Amygdala (tissue), 56 donors: ENCODE measurements around the gene ZNF554.

Experiments used
- DNase-seq, 56 donors: peaks; one replicate each; lab custom pipeline; 2025; lab: John Stamatoyannopoulos, UW

The ZNF554 gene

GRCh38 chr19:2820112-2820702 is 539 bp downstream of the ZNF554 start:
- DNase-seq, result peak in 3 of 56 donors; percentile 29 to 43 (median 33)

- DNase-seq, result no peak
These were observed 3.2 kb downstream of the ZNF554 start for GRCh38 chr19:2822846-2823245.

GRCh38 chr19:2823646-2824045 is 4.0 kb downstream of the ZNF554 start:
- DNase-seq, result no peak

- DNase-seq, result no peak
These were observed 4.5 kb downstream of the ZNF554 start for GRCh38 chr19:2824129-2824528.

DNA sequence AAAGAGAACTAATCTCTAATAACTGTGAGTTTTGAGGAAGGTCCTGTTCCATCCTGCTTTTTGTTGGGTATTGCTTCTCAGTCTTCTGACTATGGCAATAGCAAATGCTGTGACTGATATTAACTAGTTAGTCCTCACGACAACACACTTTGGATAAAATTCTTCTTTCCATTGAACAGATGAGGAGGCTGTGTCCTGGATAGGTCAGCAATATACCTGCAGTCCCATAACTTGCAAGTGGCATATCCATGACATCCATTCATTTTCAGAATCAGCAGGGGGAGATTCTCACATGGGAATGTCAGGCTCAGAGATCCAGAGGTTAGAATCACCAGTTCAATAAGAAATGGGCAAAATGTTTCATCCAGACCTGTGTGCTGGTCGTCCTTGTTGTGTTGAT is 7.4 kb downstream of the ZNF554 start:
- no peak for DNase-seq

DNA sequence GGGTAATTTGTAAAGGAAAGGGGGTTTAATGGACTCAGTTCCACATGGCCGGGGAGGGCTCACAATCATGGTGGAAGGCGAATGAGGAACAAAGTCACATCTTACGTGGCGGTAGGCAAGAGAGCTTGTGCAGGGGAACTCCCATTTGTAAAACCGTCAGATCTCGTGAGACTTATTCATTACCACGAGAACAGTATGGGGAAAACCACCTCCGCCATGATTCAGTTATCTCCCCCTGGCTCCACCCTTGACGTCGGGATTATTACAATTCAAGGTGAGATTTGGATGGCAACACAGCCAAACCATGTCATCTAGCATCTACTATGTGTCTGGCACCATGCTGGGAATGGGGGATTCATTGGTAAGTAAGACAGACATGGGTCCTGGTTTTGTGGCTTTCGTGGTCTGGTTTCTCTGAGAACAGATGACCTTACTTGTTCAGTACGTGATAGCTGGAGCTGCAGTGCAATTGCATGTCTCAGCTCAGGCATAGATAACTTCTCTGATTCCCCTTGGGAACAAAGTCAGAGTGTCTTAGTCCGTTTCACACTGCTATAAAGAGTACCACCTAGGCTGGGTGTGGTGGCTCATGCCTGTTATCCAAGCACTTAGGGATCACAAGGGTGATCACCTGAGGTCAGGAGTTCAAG is 8.3 kb downstream of the ZNF554 start:
- no peak for DNase-seq

DNA sequence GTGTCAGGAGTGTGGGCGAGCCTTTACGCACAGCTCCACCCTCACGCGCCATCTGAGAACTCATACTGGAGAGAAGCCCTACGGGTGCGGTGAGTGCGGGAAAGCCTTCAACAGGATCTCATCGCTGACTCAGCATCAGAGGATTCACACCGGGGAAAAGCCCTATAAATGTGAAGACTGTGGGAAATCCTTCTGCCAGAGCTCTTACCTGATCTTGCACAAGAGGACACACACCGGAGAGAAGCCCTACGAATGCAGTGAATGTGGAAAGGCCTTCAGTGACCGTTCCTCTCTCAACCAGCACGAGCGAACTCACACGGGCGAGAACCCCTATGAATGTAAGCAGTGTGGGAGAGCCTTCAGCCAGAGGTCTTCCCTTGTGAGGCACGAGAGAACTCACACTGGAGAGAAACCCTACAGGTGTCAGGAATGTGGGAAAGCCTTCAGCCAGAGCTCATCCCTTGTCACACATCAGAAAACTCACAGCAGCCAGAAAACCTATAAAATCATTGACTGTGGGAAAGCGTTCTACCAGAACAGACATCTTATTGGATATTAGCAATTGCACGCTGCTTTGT is 14.7 kb downstream of the ZNF554 start:
- no peak for DNase-seq

GRCh38 chr19:2837430-2837829 is 17.8 kb downstream of the ZNF554 start:
- no peak for DNase-seq

GRCh38 chr19:2840794-2841791 is 21.4 kb downstream of the ZNF554 start, which contains the start of gene ZNF555:
ZNF555 (plus strand) TSS chr19:2841475; CDS start chr19:2841573, 98 bp downstream.
- peak; percentile 94 to 100 (median 99) for DNase-seq

DNA sequence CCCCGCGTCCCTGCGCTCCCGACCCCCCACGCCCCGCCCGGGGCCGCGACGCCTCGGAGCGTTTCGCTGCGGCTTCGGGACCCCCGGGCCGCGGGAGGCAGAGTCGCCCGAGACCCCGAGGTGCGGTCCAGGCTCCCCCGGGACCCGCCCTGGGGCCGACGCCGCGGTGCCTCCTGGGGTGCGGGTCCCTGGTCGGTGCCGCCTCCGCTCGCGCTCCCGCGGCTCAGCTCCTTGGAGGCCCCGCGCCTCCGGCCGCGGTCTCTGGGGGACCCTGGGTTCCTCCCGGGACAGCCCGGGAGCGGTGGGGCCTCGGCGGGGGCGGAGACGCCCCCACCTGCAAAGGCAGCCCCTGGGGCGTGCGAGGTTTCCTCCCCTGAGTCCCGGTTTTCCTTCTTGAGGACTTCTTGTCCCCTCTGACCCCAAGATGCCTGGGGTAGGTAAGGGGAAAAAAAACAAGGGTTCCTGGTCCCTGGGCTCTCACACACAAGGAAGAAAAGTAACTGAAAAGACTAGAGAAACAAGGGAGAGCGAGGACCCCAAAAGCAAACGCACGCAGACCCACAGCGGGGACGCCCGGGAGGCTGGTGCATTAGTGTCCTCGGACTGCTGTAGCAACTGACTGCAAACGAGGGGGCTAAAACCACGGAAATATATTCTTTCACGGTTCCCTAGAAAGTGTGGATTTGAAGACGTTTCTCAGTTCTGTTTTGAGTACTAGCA is 22.3 kb downstream of the ZNF554 start:
- no peak for DNase-seq

- no peak for DNase-seq
These were observed 25.4 kb downstream of the ZNF554 start for GRCh38 chr19:2845107-2845506.

- DNase-seq, result no peak
These were observed 26.7 kb downstream of the ZNF554 start for GRCh38 chr19:2846180-2846894.

DNA sequence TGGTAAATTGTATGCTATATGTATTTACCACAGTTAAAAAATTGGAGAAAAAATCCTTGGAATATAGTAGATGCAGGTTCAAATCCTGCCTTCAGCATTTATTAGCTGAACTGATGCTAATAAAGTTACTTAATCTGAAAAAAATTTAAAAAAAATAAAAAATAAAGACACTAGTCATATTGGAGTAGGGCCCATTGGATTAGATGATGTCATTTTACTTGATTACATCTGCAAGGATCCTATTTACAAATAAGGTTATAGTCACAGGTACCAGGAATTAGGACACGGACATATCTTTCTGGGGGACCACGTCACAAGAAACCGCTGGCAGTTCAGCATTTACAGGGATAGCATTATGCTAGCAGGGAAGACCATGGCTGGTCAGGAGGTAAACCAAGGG is 27.8 kb downstream of the ZNF554 start:
- no peak for DNase-seq

DNA sequence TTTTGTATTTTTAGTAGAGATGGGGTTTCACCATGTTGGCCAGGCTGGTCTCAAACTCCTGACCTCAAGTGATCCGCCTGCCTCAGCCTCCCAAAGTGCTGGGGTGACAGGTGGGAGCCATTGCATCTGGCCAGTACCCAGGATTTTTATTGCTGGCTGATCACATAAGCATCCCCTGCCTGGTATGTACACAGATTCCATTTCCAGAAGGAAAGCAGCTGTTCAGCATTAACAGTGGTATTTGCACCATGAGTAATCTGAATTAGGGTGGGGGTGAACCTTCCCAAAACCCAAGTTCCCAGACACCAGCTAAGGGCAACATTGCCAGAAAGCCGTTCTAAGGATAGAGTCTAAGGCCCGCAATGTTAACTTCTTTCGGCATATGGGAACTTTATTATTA is 28.9 kb downstream of the ZNF554 start:
- DNase-seq, result no peak

DNA sequence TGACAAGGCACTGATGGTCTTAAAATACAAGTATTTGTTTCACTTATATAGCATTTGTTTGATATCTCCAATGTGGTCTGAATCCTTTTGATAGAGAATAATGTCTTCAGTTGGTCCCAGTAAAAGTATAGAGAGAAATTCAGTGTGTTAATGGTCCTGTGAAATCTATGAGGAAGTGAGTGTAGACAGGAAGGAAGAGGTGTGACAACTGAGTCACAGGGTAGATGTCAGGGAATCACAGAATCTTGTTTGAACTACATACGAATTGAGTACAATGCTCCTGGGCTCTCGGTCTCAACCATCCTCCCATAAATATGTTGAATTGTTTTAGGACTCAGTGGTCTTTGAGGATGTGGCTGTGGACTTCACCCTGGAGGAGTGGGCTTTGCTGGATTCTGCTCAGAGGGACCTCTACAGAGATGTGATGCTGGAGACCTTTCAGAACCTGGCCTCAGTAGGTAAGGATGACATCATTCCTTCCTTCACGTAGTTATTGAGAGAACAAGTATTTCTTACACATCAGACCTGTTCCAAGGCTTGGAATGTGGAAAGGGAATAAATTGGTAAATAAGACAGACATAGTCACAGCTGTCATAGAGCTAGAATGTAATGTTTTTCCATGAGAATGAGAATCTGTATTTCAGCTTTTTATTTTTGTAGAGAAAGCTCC is 30.7 kb downstream of the ZNF554 start:
- no peak for DNase-seq

- DNase-seq, result no peak
These were observed 32.9 kb downstream of the ZNF554 start for GRCh38 chr19:2852598-2852997.

DNA sequence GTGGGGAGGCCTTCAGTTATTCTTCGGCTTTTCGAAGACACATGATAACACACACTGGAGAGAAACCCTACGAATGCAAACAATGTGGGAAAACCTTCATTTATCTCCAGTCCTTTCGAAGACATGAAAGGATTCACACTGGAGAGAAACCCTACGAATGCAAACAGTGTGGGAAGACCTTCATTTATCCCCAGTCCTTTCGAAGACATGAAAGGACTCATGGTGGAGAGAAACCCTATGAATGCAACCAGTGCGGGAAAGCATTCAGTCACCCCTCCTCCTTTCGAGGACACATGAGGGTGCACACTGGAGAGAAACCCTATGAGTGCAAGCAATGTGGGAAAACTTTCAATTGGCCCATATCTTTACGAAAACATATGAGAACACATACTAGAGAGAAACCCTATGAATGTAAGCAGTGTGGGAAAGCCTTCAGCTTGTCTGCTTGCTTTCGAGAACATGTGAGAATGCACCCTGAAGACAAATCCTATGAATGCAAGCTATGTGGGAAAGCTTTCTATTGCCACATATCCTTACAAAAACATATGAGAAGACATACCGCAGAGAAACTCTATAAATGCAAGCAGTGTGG is 33.4 kb downstream of the ZNF554 start:
- DNase-seq, result no peak

GRCh38 chr19:2854849-2855248 is 35.2 kb downstream of the ZNF554 start:
- no peak for DNase-seq
